ENCODE results near the gene R3HCC1L. TPM values are rescaled to one million over a fixed set of nuclear protein-coding genes. Genes with fewer than 3 reads are reported as not detected.

Gene R3HCC1L
- total and polyA plus RNA-seq, 10 of the 15 experiments (the other 5 are each of a cell fraction or from before 2014, with no cell fraction given), result 11.3 to 20.3 (median 15.3) TPM

- ChIA-PET SMC1A (ENCODE audit: uncharacterized antibody, unreplicated experiment) (interaction anchor here (1.9 to 2.6 kb wide), 2 partner anchors 8 to 29 kb away, joined by 6 to 7 read pairs; no protein-coding TSS in a partner anchor), POLR2A (no interaction called here), CTCF (interaction anchor here (0.9 kb wide), 1 partner anchor 103 kb away, joined by 3 read pairs; no protein-coding TSS in a partner anchor), RAD21 (ENCODE audit: unreplicated experiment) (no interaction called here)
- no peak overlapping the region for H3K27ac ChIP-seq (ENCODE audit: control insufficient read depth, insufficient read depth)
- TF ChIP-seq SMAD1 (IDR thresholded peaks at IDR 0.05; ENCODE audit: low read depth, partially characterized antibody) (no peak), NR2C2 (IDR thresholded peaks at IDR 0.05; ENCODE audit: borderline replicate concordance, control insufficient read depth, insufficient read length, low read depth) (no peak), CREM (IDR thresholded peaks at IDR 0.05; ENCODE audit: low read depth) (no peak), SREBF1 (IDR thresholded peaks at IDR 0.05; ENCODE audit: low read length) (no peak), YBX1 (IDR thresholded peaks at IDR 0.05) (no peak), JUND (IDR thresholded peaks at IDR 0.05; ENCODE audit: low read depth, low read length) (no peak), NFYB (IDR thresholded peaks at IDR 0.05; ENCODE audit: insufficient read depth, low read depth, low read length) (no peak), EED (IDR thresholded peaks at IDR 0.05; ENCODE audit: low read depth) (no peak), CBX5 (IDR thresholded peaks at IDR 0.05; ENCODE audit: low read depth) (no peak), MTA3 (IDR thresholded peaks at IDR 0.05; ENCODE audit: borderline replicate concordance, low read length) (no peak), SMC3 (IDR thresholded peaks at IDR 0.05; ENCODE audit: borderline replicate concordance, low read length) (no peak), KDM1A (IDR thresholded peaks at IDR 0.05; ENCODE audit: borderline replicate concordance) (no peak), BHLHE40 (IDR thresholded peaks at IDR 0.05; ENCODE audit: borderline replicate concordance in 1 of 2, low read depth in 2 of 2, low read length in 1 of 2) (no peak), HDAC6 (IDR thresholded peaks at IDR 0.05; ENCODE audit: unreplicated experiment) (no peak)
- TF ChIP-seq, protein P1, sequence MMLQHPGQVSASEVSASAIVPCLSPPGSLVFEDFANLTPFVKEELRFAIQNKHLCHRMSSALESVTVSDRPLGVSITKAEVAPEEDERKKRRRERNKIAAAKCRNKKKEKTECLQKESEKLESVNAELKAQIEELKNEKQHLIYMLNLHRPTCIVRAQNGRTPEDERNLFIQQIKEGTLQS (IDR thresholded peaks at IDR 0.05; ENCODE audit: borderline replicate concordance, extremely low read depth, low read depth, low read length), result no peak
- in situ Hi-C loops (cut with MboI) (no loop called here), intact Hi-C loops (cut with micrococcal nuclease; ENCODE audit: unreplicated experiment) (no loop called here)
- no peaks in the 10 kb centered on the region; a peak in 2 of 4 replicates for H3K36me3 ChIP-seq (ENCODE audit: control insufficient read depth in 2 of 2, insufficient read depth in 2 of 2, low read length in 1 of 2)
- DNase-seq (ENCODE audit: low read depth, low spot score) (no peak), ATAC-seq (no peak), FAIRE-seq (no peak)
- H3K4me3 ChIP-seq, result no peak overlapping the region
- H3K9me3 ChIP-seq (replicated peaks; ENCODE audit: control insufficient read depth, insufficient read depth, low read length), result no peaks in the 10 kb centered on the region; the same call in 1 of the 3 replicates
- H3K79me2 ChIP-seq (ENCODE audit: control insufficient read depth, insufficient read depth, low read length), result no peaks in the 10 kb centered on the region
- no peak overlapping the region for H2AFZ ChIP-seq (ENCODE audit: control insufficient read depth, low read depth, low read length)
- no peak overlapping the region for H3K4me2 ChIP-seq (ENCODE audit: control insufficient read depth, insufficient read depth)
- peaks cover 5% of the 10 kb centered on the region for H3K4me1 ChIP-seq (ENCODE audit: control insufficient read depth, insufficient read depth, low read length)
- H3K27me3 ChIP-seq (replicated peaks in 1 of 2; ENCODE audit: control insufficient read depth in 2 of 2, insufficient read depth in 2 of 2, low read length in 1 of 2), result no peaks in the 10 kb centered on the region
- no peak overlapping the region for H3K9ac ChIP-seq (ENCODE audit: control insufficient read depth, insufficient read depth, low read length)
- BruUV-seq (replicated peaks), result no TSS peak
- H4K20me1 ChIP-seq (ENCODE audit: control insufficient read depth, insufficient read depth), result no peaks in the 10 kb centered on the region
- WGBS (ENCODE audit: insufficient coverage, insufficient replicate concordance, low lambda C conversion rate, missing lambda C conversion rate), result 98% methylated on average over 6 of the region's 6 CpGs
Measured at GRCh38 chr10:98196985-98197384, 62.5 kb downstream of the R3HCC1L start.
